Fibroblast of skin of left biceps (primary cell): ENCODE results near the gene IMPG1.
A peak's percentile ranks its signal among the peaks of the same experiment; 100 is the strongest.

Experiments used
- DNase-seq, 2 experiments: peaks; one replicate each; pipeline ENCODE4 v3.0.0-alpha.2; 2013; ENCODE audit warnings: low read depth in 2 of 2

Gene IMPG1, protein sequence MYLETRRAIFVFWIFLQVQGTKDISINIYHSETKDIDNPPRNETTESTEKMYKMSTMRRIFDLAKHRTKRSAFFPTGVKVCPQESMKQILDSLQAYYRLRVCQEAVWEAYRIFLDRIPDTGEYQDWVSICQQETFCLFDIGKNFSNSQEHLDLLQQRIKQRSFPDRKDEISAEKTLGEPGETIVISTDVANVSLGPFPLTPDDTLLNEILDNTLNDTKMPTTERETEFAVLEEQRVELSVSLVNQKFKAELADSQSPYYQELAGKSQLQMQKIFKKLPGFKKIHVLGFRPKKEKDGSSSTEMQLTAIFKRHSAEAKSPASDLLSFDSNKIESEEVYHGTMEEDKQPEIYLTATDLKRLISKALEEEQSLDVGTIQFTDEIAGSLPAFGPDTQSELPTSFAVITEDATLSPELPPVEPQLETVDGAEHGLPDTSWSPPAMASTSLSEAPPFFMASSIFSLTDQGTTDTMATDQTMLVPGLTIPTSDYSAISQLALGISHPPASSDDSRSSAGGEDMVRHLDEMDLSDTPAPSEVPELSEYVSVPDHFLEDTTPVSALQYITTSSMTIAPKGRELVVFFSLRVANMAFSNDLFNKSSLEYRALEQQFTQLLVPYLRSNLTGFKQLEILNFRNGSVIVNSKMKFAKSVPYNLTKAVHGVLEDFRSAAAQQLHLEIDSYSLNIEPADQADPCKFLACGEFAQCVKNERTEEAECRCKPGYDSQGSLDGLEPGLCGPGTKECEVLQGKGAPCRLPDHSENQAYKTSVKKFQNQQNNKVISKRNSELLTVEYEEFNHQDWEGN

DNA sequence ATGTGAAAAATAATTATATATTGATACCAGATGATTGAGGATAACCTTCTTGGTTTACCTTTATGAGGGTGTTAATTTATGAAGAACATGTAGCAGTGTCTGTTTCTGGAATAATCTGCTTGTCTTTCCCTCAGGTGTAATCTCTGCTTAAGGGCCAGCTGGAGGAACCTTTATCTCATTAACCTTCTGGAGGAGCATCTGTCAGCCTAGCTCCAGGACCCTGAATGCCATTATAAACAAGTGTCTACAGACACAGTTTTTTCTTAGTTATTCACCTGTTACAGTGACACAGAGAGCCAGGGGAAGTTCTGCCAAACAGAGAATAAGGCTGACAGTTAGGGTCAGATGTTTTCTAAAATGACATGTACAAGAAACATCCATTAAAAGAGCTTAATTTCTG, at the start of gene IMPG1:
Gene IMPG1 (minus strand): TSS at position 101 of the 400 bp plus-strand sequence. CDS start 174 bp downstream, outside the sequence.
- DNase-seq, result no peak

DNA sequence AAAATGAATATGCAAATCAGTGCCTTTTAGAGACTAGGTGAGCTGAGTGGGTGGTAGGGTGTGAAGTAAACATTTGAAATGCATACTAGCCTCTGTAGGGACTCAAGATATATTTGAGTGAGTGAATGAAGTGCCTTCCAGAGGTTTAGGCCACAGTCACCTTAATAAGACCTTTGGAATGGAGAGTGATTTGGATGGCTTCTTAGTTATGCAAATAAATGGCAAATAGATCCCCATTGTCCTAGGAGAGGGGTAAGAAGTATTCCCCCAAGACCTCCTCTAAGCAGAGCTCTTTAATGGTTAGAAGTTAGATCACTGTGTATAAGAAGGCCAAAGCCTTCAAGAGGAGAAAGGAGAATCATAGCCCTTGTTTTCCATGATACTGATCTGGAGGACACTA, 47.8 kb upstream of the IMPG1 start:
- DNase-seq, result no peak

DNA sequence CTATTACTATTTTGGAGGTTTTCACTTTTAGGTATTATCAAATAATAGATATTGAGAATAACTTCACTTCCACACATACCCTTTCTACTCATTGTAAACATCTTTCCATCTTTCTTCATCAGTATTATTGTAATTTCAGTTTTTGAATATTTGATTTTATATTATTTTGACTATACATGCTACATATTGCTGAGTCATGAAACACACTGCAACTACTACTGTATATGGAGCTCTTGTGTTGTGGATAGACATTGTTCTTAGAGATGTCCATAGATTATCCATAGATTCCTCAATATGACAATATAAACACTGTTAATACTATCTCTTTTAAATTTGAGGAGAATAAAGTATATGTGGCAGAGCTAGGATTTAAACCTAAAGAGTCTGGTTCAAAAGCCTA, 819 bp upstream of the IMPG1 start:
- no peak for DNase-seq

DNA sequence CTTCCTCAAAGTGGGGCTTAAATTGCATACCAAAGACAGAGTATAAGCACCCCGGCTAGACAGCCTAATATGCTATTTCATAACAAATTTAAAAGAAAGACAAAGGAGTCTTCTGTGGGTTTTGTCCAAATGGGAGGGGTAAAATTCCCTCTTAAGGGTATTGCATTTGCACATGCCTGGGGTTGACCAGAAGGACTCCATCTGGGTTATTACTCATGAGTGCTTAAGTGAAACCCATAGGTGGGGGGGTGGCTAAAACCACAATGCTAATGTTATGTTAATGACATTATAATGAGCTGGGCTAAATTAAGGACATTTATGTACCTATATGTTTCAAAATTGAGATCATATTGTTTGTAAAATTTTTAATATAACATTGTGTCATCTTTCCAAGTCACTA, 15.0 kb downstream of the IMPG1 start:
- no peak for DNase-seq

DNA sequence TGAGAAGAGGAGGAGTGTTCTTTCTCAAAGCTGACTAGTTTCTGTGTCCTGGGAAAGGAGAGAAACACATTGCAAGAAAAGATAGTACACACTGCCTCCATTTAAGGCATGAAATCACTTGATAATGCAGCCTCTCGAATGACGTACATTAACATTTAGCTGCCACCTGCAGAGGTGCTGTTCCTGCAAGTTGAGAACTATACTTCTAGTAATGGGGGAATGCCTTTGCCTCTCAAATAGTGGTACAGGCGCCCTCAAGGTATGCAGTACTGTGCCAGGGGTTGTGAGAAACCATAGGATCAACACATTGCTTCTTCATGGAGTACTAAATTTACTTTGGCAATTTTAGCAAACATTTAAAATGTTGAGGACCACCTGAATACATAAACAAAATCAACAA, 20.1 kb downstream of the IMPG1 start:
- no peak for DNase-seq

DNA sequence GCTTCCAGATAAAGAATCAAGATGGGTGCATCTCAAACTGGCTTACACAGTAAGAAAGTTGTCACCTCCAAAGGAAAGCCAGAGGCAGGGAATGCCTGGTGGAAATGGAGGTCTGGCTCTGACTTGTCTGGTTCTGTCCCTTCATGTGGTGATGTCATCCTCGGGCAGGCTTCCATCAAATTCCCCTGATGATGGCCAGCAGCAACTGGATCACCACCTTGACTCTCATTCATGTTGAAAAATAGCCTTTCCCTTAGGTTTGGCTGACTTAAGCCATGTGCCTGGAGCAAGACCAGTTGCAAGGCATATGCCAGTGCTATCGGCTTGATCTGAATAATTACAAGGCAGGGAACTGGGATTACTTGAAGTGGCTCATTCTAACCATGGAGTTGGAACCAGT, 28.8 kb downstream of the IMPG1 start:
- DNase-seq, result no peak

DNA sequence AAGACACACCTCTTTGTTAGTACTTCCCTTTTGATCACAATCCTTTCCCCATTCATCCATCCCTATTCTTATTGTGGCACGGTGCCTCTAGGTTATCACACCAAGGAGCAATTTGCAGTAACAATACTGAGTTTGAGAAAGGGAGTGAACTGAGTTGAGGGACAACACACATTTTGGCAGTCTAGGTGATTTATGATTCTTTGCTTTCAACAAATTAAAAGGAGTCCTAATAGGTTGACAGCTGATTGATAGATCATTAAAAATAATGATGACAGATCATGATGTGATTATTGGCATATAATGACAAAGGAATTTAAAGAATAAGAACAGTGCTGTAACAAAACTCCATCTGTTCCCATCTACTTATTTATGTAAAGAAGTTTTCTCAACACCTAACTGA, 36.7 kb downstream of the IMPG1 start:
- DNase-seq, result no peak

DNA sequence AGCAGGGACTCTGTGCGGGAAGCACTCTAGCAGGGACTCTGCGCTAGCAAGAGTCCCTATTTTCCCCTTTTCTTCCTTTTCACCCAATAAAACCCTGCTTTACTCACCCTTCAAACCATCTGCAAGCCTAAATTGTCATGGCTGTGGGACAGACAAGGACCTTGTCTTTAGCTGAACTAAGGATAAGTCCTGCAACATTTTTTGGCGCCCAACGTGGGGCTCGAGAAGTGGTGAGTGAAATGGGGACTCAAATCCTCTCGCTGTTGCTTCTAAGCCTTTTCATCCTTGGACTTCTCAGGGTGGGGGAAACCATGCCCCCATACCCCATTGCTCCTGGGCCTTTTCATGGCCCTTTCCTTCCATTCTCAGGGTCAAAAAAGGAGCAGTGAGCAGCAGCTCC, 46.4 kb downstream of the IMPG1 start:
- no peak for DNase-seq

DNA sequence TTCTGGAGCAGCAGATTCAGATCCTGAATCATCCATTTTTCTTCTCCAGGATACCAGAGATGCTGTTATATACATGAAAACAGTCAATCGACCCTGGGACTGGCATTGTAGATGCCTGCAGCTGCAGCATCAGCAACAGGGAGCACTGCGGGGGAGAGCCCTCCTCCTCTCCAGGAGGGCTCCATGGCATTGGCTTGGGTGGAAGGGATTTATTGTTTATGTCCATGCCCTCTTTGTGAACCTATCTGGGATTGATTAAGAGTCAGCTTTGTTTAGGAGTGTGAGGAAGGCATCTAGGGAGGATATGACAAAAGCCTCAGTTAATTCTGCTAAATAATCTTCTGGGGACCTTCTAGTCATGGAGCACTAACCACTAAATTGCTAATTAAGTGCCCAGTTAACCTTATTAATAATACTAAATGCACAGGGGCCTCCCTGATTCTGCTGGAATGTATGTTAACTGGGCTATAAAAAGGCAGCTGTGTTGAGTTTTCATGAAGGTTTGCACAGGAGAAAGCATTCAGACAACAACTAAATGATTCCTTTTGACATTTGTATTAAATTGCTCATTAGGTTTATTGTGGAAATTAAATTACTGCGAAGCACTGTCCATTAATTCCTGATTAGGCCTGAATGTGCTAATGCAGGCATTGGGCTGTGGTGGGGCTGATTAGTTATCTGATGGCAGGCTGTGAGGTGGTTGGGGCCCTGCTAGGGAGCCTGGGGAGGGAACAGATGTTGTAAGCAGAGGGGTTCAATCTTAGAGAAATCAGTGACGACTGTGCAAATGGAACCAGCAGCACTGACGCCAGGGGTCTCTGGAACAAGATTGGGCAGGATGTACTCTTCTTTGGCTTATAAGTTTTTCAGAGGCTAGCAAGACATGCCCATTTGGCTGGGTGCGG, 57.6 kb downstream of the IMPG1 start:
- no peak for DNase-seq

DNA sequence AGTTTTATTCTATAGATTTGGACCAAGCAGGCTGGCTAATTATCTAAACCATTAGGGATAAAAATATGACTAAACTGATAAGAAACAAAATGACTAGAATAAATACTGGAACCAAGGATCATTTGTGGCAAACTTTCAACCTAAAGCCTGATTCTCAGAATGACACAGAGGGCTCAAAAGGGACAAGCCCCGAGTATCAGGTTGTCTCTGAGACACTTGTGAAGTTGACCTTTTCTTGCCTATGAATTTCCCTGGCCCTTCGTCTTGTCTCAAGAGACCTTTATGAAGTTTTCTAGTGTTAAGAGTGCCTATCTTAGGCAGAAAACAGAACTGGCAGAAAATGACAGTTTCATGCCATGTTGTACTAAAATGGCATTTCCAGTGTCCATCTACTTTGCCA, 68.3 kb downstream of the IMPG1 start:
- DNase-seq, result no peak

DNA sequence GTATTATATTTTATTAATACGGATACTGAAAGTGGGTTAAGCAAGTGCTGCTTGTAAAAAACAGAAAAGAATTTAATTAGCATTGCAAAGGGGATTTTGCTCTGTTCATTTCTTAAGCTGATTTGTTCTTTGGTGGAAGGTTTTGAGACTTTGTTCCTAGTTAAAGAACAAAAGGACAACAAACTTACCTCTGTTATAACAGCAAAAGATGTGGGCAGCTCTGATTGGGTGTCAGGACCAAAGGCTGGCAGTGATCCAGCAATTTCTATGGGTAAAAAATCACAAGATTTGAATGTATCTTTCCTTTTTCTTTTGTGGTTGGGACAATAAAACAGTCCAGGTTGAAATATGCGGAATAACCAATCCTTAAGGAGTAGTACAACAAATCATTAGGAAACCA, 68.8 kb downstream of the IMPG1 start:
- no peak for DNase-seq

DNA sequence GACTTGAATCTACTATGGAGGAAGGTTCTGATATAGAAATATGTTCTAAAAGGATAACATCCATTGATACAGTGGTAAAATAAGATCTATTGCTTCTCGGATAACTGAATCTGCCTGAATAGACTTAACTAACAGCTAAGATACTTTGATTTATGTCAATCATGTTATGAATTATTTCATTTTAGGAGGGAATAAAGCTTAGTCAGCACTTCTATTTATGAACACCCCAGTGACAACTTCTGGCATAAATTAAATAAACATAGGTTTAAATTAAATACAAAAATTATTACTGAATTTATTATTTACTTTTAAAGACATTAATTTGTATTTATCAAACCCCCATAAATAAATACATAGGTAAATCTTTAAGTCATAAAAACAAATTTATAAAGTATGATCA, 69.3 kb downstream of the IMPG1 start:
- DNase-seq, result no peak

DNA sequence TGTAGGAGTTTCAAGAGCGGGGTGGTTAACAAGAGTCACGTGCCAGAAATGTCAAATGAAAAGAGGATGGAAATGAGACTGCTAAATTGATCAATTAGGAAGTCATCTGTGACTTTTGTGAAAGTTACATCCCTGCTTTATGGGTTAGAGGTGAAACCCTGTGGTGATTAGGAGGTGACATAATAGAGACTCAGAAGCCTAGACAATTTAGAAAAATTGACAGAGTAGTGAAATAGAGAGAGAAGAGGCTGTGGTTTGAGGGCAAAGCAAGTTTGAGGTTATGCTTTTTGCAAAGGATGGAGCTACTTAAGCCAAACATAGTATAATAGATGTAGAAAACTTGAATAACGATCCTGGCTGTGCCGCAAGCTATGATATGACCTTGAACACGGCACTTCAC, 71.8 kb downstream of the IMPG1 start:
- no peak for DNase-seq

DNA sequence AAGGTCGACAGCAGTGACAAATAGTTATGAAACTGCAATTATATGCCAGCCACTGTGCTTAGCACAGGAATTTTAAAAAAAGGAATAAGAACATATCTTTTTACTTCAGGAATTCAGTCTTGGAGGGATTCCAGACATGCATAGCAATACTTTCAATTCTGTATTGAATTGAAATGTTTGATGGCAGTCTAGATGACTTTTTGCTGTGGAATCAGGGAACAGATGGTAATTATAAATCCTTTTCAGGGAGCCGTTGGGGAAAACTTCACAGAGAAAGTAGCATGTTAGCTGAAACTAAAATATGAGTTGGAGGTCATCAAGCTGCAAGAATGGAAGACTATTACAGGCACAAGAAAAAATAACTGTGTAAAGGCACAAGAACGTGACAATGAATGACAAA, 74.8 kb downstream of the IMPG1 start:
- peak in 1 of 2 experiments; percentile 7 for DNase-seq

DNA sequence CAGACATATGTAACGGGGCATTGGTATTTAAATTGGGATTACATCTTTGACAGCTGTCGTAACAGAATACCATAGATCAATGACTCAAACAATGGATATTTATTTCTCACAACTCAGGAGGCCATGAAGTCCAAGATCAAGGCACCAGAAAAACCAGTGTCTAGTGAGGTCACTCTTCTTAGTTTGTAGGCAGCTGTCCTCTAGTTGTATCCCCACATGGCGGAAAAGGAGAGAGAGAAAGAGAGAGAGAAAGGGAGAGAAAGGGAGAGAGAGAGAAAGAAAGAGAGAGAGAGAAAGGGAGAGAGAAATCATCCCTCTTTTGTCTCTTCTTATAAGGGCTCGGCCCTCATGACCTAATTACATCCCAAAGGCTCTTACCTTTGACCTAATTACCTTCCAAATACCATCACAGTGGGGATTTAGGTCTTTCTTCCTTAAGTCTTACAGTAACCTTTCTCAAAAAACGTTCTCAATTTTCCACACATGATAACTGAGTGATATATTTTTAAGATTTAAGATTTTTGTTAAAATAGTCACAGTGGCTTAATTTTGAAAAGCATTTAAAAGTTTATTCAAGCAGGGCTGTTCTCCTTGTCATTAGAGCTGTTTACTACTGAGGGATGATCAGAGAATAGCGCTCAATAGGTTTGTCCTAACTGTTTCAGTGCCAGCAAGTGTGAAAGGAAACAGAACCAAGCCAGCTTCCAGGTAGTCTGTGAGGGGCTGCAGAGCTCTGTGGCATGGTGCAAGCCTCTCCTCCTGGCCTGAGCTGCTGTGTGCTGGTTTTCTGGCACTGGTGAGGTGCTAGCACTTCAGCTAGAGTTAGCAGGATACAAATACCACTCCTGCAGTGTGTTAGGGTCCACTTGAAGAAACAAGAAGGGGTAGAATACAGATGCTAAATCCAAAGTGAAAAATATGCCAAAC, 79.0 kb downstream of the IMPG1 start:
- DNase-seq, result no peak

DNA sequence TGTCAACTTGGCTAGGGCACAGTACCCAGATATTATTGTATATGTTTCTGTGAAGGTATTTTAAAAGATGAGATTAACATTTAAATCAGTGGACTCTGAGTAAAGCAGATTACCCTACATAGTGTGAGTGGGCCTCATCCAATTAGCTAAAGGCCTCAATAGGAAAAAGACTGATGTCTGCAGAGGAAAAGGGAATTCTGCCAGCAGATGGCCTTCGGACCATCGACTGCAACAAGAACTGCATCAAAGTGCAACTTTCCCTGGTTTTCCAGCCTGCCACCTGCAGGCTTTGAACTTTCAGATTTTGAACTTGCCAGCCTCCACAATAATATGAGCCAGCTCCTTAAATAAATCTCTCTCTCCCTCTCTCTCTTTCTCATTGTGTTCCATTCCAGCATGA, 80.5 kb downstream of the IMPG1 start:
- no peak for DNase-seq

DNA sequence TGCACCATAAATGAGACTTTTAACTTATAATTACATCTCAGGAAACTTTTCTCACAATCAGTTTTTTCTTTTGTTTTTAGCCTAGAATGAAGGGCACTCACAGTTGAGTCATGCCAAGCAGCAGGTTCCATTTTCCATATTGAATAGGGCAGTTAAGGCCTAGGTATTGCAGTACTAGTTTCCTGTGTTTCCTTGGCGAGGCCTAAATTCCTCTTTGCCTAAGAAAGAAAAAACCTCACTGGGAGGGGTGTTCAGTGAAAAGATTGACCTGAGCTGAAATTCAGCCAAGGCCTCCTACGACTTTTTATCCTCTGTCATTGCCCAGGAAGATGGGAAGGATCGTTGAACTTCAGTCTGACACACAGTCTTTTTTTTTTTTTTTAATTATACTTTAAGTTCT, 85.5 kb downstream of the IMPG1 start:
- DNase-seq, result no peak

DNA sequence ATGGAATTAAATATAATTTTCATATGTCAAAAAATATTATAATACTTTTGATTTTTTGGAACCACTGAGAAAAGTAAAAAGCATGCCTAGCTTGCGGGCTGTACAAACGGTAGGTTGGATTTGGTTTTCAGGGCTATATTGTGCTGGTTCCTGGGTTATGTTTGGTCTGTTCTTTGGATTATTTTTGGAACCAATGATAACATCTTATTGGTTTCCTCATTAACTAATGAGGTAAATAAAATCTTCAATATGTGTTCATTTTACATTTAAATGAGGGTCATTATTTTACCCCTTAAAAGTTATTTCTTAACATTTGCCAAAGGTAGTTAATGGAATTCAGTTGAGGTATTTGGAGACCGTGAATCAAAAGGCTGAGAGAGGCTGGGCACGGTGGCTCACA, 96.6 kb downstream of the IMPG1 start:
- DNase-seq, result no peak

DNA sequence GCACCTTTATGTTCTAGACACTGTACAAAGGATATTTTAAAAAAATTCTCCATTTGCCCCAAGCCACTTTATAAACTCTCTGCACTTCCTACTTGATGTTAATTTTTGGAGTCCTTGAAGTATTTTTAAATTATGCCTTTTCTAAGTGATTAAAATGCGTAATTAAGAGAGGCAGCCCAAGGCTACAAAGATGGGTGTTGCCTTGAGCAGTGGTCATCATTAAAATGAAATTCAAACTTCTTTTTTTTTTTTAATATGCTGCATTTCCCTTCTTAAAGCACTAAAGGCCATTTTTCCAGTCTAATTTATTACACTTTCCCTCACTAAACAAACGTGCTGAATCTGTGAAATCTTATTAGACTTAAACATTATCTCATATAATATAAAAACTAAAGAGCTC, 102.4 kb downstream of the IMPG1 start:
- DNase-seq, result no peak

DNA sequence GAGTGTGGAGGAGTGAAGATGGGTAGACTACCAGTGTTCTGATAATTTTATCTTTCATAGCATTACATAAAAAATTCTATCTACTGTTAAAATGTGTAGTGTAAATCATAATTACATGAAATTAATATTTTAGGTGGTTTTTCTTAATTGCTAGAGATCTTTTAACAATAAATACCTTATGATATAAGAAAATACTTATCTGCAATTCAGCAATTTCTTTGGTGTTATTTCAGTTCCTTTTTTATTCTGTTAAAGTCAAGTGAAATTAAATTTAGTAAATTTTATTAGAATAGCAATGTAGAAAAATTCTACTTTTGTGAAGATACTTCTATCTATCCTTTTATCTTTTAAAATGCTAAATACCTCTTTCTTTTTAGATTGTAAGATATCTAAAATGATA, 104.3 kb downstream of the IMPG1 start:
- no peak for DNase-seq

DNA sequence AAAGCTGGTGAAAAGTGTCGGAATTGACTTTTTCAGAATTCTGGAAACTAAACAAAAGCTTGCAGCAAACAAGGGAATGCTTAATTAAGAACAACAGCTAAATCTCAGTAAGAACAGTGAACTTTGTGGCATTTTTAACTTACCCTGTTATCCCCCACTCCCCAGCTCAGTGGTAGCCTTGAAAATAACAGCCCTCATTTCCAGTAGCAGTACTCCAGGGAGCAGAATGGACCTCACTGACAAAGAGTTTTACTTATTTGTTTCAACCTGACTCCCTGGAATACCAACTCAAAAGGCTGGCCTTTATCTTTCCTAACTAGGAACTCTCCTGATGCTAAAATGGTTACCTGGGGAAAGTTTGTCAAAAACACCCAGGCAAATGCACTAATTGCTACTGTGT, 108.9 kb downstream of the IMPG1 start:
- DNase-seq, result no peak
